Activated naive CD4-positive, alpha-beta T cell treated with Interleukin-2 at 50 U/mL for 16 hours (primary cell): ENCODE measurements around the gene NIP7.
"Not testable (repeated sequence)": the region's sequence is repeated elsewhere in the genome, so short reads cannot be mapped to it uniquely, and the experiment has no call there.

Experiments
- DNase-seq: peaks from one replicate; pipeline ENCODE4 v3.0.0-alpha.2; 2020

The NIP7 gene

DNA sequence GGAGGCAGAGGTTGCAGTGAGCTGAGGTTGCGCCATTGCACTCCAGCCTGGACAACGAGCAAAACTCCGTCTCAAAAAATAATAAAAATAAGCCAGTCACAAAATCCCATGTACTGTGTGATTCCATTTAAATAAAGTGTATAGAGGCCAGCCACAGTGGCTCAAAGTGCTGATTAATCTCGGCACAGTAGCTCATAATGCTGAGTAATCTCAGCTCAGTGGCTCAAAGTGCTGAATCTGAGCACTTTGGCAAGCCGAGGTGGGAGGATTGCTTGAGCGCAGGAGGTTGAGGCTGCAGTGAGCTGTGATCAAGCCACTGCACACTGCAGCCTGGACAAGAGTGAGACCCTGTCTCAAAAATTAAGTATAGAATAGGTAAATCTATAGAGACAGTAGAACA is 7.1 kb downstream of the NIP7 start:
- DNase-seq, result no peak

DNA sequence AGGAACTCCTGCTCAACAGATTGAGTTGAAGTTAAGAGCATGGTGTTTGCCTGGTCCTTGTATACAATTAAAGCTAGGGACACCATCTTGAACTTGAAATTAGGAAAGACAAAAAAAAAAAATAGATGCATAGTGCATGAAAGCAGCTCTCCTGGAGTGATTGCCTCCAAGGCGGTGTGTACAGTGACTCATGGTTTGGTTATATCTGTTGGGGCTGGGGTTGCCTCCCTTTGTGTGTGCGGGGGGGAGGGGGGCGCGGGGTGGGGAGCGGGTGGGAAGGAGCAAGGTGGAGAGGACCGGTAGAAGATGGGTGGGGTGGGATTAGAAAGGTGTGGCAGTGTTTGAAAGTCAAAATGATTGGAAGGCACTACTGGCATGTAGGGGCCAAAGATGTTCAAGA is 8.7 kb downstream of the NIP7 start:
- DNase-seq, result no peak

DNA sequence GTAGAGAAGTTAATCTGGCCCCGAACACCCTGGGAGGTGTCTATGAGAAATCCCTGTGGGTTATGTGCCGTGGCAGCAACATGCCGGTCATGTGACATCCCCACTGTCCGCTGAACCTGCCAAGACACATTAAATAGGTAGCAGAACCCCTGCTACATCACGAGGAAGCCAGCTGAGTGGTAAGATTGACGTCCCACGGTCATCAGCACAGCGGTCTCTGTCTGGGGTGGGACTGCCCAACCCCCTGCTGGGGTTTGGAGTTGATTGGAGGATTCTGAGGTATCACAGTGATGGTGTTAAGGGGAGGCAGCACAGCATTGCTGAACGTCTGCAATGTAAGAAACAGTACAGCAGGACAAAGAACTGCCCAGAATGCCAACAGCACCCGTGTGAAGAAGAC is 10.0 kb downstream of the NIP7 start:
- no peak for DNase-seq

DNA sequence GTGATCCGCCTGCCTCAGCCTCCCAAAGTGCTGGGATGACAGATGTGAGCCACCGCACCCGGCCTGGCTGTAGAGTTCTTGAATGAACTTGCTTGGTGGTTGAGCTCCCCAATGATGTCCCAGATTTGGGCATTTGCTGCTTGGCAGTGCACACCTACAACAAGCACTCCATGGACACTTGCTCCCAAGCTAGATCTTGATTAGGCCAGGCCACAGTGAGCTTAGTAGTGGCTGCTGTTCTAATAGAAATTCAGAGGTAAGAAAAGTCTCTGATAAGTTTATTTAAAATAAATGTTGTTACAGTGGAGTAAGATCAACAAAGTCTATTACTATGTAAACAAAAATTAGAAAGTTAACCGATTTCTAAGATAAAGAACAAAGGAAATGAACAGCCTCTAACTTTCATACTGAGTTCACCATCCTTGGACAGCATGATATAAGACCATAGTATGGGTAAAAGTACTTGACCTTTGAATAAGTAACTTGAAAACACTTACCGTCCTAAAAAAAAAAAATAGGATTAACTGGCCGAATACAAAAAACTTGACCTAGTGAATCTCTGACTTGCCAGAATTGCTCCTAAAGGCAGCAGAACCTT is 11.1 kb downstream of the NIP7 start:
- no peak for DNase-seq

DNA sequence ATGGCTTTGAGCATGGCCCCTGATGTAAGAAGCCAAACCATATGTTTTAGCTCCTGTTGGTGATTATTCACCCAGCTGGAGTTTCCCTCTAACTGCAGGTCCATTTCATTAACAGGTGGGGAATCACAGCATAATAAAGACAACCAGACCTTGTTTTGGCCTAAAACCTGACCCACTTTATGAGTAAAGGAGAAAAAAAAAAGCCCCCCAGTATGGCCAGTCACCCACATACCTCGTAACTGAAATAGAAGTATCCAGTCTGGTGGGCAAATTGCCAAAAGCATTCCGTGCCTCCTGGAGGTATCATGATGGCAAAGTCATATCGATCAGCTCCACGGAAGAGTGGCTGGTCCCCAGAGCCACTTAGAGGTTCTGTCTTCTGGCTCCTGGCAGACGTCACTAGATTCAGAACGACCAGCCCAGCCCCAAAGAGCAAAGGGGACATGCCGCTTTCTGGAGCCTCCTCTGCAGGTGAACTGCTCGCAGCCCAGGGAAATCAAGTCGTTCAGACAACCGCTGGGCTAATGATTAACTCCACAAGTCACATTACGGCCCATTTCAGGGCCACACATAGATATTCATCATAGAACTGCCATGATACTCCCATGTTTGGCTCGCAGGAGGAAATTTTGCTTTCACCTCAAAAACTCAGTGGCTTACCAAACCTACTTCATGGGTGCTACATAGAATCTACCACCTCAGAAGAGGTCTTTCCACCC is 11.9 kb downstream of the NIP7 start, which contains the start of gene TMED6:
TSS of gene TMED6 (minus strand) at position 478 of the 719 bp plus-strand sequence. CDS start at position 445, 33 bp downstream.
- DNase-seq, result no peak

DNA sequence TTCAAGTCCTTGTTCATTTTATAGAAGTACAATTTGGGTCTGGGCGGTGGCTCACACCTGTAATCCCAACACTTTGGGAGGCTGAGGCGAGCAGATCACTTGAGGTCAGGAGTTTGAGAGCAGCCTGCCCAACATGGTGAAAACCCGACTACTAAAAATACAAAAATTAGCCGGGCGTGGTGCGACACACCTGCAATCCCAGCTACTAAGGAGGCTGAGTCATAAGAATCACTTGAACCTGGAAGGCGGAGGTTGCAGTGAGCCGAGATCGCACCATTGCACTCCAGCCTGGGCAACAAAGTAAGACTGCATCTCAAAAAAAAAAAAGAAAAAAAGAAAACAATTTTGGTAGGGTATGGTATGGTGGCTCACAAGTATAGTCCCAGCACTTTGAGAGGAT is 20.5 kb downstream of the NIP7 start:
- not testable (repeated sequence) for DNase-seq

DNA sequence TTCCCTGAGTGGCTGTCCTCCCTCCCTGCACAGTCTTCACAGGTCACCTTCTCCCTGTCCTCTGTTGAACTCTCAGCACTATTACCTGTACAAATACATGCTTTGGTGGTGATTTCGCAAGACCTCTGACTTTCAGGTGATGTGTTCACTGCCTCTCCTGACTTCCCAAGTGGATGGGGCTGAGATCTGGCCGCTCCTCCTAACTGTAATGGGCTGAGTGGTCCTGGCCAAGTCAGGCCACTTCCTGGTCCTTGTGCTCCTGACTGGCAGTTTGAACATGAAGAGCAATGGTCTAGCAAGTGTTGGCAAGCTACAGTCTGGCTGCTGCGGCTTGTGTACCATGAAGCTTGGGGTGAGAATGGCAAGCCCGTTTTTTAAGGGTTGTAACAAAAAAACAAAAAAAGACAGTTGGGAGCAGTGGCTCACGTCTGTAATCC is 23.7 kb downstream of the NIP7 start:
- no peak for DNase-seq

DNA sequence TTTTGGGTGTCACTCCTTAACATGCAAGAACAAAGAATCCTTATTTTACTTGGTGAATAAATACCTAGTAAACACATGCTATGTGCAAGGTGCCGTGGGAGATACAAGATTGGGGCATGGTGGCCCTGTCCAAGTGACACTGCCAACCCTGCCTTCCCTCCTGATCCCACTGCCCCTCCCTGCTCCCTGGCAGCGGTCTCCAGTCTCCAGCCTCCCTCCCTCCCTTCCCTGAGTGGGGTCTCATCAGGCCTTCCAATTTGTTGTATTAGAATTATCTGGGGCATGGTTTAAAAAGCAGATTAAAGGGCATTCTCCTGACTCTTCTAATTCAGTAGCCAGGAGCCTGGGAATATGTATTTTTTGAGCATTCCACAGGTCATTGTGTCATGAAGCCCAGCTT is 24.5 kb downstream of the NIP7 start:
- no peak for DNase-seq

DNA sequence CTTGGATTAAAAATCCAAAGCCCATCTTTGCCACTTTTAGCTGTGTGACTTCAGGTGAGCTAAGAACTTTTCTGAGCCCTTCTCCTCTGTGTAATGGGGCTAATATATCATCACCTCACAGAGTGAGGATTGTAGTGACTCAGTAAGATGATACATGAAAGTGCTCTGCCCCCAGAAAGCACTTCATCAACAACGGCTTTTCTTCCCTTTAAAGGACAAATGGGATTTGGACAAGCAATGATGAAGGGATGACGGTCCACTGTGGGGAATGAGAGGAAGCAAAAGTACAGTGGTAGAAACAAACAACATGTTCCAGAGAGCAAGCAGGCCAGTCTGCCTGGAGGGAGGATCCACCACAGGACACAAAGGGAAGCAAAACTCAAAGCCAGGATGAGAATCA is 26.3 kb downstream of the NIP7 start:
- no peak for DNase-seq

DNA sequence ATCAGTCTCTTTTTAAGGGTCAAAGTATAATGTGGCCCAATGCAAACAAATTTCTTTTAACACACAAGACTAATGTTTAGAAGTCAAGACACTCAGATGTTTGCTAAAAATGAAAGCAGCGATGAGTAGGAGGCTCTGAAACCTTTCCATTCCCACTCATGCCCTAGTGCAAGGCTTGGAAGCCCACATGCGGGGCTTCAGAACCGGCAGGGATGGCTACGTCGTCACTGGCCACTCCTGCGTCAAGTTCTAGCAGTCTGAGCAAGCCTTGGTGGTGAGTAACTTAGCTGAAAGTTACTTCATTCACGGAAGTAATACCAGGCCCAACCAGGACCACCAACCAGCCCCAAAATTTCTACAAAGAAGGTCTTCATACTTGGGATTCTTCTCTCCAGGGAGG is 26.9 kb downstream of the NIP7 start:
- DNase-seq, result peak; percentile 44

DNA sequence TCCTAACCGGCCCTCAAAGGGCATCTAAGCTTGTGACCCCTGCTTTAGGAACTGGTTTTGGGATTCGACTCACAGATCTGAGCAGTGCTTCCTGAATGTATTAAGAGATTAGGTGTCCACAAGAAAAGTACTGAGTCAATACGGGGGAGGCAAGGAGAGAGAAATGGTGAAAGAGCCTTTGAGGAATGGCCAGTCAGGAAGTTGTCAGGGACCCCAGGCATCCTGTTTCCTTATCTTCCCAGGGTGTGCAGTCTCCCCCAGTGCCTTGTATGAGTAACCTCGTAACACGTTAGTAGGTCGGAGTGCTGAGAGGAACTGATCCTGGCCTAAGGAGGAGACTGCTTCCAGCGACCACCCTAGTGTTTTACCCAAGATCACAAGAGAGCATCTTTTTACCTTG is 28.4 kb downstream of the NIP7 start:
- DNase-seq, result no peak

DNA sequence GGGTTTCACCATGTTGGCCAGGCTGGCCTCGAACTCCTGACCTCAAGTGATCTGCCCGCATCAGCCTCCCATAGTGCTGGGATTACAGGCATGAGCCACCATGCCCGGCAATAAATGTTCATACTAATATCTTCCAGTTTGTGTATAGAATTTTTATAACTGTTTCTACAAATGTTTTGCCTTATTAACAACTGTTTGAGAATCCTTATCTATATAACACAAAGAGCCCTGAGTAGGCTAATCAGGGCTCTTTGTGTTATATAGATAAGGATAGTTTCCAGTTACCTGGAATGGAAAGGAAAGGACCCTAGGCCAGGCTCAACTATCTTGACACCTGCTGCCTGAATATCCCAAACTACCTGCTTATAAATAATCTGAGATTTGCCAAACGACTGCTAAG is 29.3 kb downstream of the NIP7 start:
- no peak for DNase-seq

DNA sequence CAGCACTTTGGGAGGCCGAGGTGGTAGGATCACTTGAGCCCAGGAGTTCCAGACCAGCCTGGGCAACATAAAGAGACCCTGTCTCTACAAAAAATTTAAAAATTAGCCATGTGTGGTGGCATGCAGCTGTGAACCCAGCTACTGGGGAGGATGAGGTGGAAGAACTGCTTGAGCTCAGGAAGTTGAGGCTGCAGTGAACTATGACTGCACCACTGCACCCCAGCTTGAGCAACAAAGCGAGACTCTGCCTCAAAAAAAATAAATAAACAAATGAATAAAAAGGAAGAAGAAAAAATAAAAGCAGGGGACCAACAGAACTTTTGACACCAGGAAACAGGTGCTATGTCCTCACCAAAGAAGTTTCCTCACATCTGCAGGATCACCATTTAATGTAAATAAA is 32.0 kb downstream of the NIP7 start:
- DNase-seq, result no peak

DNA sequence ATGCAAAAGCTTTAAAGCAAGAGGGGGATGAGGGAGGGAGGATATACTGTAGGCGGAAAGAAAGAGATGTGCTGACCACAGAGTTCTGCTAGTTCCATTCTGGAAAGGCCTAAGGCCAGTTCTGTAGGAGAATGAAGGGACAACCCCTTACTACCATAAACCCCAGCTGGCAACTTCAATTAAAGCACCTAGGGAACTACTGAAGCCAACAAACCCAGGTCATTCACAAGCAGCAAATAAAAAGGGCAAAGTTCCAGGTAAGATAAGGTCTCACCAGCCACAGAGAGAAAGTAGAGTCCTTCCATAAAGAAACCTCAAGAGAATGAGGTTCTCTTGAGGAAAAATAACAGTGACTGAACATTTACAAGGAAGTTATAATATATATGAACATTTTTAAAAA is 33.4 kb downstream of the NIP7 start:
- no peak for DNase-seq

DNA sequence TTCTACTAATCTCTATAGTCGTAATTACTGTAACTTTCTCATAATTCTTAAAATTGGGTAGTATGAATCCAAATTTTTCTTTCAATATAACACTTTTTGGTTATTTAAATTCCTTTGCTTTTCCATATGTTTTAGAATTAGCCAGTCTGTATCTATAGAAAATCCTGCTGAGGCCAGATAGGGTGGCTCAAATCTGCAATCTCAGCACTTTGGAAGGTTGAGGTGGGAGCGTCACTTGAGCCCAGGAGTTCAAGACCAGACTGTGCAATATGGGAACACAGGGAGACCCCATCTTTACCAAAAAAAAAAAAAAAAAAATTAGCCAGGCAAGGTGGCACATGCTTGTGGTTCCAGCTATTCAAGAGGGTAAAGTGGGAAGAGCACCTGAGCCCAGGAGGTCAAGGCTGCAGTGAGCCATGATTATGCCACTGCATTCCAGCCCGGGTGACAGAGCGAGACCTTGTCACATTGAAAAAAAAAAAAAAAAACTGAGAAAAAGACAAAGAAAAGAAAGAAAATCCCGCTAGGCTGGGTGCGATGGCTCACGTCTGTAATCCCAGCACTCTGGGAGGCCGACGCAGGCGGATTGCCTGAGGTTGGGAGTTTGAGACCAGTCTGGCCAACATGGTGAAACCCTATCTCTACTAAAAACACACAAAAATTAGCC is 37.0 kb downstream of the NIP7 start:
- DNase-seq, result no peak

DNA sequence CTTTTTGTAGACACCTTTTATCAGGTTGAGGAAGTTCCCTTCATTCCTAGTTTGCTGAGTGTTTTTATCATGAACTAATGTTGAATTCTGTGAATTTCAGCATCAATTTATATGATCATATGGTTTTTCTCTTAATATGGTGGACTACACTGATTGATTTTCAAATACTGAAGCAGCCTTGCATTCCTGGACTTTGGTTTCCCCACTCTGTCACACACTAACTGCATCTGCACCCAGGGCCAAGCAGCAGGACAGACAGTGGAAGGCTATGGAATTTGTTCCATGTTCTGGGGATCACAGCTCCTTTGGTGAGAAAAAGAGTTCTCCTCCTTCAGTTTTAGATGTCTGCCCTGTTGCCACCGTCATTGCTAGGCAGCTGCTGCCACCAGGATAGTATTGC is 38.5 kb downstream of the NIP7 start:
- DNase-seq, result no peak

DNA sequence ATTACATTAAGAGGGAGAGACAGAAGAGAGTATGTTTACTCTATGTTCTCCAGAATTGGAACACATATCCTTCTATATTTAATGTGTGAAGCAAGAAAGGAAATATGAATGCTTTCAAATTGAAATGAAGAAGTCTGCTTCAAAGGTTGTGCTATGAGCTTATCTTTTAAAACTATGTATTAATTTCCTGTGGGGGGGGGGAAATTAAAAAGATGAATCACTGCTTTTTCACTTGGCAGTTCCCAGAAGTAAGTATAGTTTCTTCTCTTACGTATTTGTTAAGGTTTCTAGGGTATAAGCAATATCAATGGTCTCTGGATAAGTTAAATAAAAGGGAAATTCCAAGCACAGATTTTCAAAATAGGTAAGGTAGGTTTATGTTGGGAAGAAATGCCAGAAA is 39.2 kb downstream of the NIP7 start:
- DNase-seq, result no peak

DNA sequence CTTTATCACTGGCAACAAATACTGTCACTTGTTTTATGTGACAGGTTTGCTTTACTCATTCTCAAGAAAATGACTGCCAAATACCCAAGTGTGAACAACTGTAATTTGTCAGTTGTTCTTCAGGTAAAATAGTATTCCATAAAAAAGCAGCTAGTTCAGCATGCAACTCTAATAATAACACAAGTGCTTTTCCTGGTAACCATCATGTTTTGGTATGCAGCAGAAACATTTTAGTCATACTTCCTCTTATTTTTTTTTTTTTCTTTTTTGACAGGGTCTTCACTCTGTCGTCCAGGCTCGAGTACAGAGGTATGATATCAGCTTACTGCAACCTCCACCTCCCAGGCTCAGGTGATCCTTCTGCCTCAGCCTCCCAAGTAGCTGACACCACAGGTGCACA is 41.7 kb downstream of the NIP7 start:
- DNase-seq, result no peak

DNA sequence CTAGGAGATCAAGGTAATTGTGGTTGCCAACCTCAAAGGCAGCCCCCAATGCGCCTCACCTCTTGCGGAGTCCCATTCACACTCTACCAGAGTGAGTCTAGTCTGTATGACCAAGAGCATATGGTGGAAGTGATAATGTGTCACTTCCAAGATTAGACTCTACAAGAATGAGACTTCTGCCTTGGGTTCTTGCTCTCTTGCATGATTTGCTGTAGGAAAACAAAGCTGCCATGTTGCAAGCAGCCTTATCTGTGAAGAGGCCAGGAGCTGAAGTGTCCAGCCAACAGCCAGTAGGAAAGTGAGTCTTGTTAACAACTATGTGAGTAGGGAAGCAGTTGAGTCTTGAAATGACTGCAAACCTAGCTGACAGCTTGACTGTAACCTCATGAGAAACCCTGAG is 42.8 kb downstream of the NIP7 start:
- no peak for DNase-seq

DNA sequence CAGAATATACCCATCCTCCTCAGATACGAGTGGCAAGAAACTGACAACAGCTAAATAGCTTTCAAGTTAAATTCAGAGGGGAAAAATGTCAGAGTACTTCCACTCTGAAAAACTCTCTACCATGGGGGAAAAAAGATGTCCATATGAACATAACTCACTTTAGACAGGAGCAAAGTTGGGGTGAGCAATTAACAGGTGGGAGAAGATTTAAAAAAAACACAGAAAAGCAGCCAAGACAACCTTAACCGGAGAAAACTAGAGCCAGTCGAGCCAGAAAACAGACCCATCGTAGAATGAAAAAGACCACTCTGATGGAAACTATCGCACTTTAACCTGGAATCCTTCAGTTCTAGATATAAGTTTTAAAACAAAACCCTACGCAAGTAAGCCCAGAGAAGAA is 45.4 kb downstream of the NIP7 start:
- DNase-seq, result no peak

DNA sequence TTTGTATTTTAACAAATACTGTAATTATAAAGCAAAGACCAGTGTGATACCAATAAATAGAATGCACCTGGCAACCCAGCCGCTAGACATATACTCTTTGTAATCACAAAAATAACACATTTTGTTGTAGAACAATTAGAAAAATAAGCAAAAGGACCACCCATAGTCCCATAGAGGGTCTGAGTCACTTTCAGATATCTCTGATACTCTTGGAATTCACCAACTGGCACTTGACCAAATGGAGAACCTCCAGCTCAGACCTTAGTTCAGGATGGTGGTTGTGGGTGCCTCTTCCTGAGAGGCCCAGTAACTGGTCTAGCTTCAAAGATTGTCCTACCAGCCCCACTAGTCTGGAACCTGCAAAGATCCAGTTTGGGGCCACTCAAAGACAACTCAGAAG is 47.0 kb downstream of the NIP7 start:
- DNase-seq, result no peak
